ENCODE measurements around the gene LAMP5.

The LAMP5 gene

DNA sequence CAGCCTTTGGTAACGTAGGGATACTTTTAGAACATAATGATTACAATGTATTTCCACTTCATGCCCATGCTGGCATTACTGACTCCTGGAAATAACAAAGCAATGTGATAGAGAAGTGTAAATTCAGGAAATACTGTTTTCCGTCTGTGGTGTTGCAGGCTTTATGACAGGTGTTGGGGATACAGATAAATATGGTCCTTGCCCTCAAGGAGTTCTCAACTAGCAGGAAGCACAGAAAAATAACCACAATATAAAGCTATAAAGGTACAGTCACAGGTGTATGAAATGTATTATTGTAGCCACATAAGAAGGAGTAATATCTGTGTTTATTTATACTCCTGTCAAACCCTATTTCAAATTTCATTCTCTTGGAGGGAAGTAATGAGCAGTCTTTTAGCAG, 12.9 kb upstream of the LAMP5 start:
- no peak for DNase-seq

DNA sequence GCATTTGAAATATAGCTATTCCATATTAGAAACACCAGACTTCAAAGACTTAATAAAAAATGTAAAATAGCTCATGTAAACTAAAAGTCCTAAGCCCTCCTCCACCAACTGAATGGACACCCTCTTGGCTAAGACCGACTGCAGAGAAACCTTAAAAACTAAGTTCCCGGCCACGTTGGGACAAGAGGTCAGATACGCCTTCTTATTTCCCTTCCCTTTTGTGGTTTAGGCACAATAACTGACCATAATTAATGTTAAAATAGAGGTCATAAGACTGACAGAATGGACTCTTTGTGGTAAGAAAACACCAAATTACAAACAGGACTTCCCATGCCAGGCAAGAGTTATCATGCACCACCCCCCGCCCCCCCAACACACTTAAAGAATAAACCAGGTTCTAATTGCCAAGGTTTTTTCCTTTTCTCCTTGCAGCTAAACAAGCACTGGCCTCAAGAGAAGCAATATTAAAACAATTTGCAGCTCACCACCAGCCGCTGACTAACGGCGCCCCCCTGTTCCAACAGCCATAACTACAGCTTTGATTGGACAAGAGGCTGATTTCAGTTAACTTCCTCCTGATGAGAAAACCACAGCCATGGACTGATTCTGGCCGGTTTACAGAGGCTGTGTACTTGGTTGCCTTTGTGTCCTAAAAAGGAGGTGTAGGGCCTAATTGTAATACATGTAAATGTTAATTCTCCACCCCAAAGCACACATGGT, 10.7 kb upstream of the LAMP5 start:
- DNase-seq, result no peak

DNA sequence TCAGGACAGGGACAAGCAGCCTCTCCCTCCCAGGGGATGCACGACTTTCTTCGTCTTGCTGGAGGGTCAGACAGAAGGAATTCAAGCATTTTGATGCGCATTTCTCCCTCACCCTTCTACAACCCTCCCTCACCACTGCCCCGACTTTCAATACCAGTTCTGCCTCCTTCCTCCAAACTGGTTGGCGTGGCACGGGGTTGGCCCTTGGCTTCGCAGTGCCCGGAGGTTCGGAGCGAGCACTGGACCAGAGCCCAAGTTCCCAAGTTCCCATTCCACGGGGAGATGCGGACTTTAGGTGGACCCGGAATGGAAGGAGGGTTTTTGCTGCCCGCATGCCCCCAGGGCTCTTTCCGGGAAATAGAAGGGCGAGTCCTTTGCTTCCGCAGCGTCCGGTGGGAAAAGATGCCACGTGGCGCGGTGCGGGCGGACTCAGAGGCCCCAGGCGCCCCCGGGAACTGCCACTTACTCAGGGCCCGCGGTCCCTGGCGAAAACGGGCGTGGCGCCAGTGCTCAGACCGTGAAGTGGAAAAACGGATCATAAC, 8.0 kb upstream of the LAMP5 start:
- no peak for DNase-seq

DNA sequence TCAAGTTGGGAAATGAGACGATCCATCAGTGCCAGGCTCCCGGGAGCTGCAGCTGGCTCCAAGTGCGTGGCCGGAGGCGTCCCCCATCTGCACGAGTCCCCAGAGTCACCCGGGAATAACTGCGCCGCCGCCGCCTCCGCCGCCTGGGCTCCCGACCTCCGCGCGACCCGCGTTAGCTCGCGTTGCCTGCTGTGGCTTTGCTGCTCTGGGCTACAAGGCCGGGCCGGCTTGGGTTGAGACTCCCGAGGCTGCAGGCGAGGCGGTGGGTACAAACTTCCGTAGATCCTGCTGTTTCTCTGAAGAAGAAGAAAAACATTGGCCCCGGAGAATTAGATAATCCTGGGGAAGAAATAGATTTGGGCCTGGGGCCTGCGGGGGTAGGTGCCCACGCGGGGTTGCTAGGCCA, 7.4 kb upstream of the LAMP5 start:
- DNase-seq, result no peak

DNA sequence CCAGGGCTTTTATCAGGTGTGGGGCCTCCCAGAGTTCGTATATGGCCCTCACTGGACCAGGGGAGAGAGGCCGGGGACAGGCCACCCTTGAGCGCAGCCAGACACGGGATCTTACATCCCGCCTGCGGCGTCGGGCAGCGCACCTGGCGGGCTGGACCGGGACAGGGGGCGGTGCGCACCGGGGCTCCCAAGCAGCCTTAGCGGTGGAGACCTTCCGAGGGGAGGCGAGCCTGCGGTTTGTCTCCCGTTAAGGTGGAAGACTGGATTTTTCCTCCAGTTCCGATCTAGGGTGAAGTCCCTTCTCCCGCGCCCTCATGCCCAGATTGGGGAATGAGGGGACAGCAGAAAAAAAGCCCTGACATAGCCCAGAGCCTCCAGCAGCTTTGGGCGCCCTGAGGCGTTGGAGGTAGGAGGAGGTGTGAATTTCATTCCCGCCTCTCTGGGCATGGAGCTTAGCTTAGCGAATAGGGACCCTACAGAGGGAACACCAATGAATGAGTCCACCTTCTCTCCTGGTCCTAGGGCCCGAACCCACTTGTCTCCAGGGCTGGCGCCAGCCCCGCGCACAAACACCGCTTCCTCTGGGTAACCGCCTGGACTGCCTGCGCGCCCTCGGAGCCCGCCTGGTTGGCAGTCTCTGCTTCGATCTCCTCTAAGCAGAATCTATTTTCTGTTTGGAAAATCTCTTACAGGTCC, 6.7 kb upstream of the LAMP5 start:
- DNase-seq, result no peak

DNA sequence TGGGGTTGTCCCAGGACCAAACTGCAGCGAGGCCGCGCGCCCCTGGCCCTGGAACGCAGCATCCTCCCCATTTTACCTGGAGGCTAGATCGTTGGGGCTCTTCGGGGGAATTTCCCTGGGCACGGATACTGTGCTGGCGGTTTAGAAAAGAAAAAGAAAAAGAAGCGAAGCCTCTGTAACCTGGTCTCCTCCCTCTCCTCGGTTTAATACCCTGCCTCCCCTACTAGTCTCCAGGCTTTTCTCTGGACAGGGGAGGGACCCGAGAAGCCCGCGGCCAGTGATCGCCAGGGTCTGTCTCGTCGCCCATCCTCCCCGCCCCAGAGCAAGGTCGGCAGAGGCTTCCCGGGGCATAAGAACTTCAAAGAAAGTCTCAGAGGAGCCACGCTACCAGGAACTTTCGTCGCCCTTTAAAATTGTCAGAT, 6.1 kb upstream of the LAMP5 start:
- no peak for DNase-seq

DNA sequence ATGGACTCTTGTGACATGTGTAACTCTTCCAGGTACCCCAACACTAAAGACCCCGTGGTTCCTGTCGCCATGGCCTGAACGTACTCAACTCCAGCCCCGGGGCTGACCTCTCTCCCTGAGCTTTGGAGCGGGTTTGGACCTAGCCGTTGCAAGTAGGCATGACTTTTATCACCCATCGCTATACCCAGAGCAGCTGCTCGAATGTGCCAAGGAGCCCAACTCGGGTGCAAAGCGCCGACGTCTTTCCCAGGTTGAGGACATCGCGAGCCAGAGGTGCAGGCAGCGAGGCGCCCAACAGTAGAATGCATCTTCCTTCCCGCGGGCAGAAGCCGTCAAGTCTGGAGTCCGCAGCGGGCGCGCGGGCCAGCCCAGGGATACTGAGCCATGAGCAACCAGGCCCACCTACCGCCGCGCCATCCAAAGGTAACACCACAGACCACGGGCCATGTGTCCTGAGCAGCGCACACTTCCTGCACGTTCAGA, 5.7 kb upstream of the LAMP5 start:
- DNase-seq, result no peak

DNA sequence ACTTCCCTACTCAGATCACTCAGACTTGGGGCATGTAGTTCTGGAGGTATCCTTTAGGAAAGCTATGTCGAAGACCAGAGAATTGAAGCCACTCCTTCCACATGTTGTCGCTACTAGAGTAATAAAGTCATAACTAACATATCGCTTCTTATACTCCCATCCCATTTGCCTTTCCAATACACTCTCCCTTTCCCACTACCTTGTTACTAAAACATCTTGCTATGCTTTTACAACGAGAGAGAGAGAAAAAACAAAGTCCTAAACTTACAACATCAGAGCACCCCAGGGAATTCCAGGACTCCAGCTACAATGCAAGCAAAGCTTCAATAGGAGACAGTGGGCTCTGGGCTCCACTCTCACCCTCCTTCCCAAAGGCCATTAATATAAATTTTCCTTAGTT, 5.1 kb upstream of the LAMP5 start:
- no peak for DNase-seq

DNA sequence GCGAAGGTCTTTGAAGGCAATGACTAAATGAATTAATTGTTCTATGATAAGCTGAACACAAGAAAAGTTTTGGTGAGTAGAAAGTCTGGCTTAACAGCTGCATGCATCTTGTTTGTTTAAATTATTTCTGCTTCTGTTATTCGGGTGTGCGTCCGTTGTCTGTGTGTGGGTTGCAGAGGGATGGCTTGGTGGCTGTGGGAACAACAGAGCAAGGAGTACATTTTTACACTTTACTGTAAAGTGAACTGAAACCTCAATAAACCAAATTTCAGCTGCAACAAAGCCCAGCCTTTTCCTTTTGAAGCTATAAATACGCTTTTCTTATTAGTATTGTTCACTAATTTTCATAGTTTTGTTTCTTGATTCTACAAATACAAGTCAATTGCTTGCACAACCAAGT, 3.5 kb upstream of the LAMP5 start:
- no peak for DNase-seq

DNA sequence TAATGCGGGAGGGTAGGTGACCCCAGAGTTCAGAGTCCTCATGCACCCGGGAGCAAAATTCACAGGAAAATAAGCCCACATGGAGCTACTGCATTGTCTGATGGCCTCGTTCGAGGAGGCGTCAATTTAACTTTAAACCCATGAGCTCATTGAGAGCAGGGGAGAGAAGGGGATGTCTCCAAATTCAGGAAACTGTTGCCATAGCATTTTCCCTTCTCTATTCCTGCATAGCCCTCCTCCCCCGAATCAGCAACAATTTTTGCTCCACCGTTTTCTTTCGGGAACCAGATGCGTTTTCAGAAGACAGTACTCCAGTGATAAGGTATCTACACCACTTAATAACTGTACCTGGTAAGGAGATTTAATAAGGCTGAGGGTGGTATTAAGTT, 324 bp upstream of the LAMP5 start:
- DNase-seq, result no peak

DNA sequence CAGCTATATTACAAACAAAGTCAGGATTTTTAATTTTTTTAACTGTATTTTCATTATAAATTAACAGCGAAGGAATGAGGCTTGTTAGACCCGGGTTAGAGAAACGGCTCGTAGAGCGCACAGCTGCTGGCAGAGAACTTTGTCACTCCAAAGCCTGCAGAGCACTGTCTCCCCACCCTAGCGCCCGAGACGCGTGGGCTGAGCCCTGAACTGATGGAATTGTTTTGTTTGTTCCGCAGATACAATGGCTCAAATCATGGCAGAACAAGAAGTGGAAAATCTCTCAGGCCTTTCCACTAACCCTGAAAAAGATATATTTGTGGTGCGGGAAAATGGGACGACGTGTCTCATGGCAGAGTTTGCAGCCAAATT, 810 bp downstream of the LAMP5 start:
- DNase-seq, result no peak

DNA sequence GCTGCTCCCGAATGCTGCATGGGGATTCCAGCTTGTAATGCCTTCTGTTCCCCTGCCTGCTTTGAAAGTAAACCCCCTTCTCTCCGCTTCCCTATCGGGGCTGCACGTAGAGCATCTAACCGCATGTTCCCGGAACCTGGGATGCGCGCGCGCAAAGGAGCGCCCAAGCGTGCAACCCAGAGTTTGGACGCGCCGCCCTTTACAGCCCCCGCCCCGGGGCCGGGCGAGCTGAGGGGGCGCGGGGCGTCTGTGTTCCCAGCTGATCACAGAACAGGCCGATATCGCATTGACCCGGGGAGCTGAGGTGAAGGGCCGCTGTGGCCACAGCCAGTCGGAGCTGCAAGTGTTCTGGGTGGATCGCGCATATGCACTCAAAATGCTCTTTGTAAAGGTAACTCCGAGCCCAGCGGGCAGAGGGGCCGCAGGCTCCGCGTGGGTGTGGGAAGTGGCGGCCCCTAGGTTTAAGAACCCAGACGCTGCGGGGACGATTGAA, 1.4 kb downstream of the LAMP5 start:
- DNase-seq, result no peak

DNA sequence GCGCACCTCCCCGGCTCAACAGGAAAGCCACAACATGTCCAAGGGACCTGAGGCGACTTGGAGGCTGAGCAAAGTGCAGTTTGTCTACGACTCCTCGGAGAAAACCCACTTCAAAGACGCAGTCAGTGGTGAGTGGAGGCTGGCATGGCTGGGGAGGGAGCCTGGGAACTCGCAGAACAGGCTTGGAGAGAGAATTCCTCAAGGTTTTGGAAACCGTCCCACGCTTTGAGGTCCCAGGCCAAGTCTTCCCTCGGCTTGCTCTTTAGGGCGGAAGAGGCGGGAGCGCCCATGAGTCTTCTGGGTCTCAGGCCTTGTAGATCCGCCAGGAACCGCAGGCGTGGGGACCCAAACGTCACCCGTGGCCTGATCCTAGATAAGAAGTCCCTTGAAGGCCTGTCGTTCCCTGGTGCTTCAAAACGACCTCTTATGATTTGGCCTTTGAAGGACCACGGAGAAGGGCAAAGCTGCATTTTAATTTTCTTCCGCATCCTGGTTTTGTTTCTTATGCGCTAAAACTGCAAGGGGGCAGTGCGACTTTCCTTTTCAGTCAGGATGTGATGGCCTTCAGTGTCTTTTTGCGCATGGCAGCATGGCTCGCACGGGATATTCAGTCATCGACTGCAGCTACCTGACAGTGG, 2.0 kb downstream of the LAMP5 start:
- no peak for DNase-seq

DNA sequence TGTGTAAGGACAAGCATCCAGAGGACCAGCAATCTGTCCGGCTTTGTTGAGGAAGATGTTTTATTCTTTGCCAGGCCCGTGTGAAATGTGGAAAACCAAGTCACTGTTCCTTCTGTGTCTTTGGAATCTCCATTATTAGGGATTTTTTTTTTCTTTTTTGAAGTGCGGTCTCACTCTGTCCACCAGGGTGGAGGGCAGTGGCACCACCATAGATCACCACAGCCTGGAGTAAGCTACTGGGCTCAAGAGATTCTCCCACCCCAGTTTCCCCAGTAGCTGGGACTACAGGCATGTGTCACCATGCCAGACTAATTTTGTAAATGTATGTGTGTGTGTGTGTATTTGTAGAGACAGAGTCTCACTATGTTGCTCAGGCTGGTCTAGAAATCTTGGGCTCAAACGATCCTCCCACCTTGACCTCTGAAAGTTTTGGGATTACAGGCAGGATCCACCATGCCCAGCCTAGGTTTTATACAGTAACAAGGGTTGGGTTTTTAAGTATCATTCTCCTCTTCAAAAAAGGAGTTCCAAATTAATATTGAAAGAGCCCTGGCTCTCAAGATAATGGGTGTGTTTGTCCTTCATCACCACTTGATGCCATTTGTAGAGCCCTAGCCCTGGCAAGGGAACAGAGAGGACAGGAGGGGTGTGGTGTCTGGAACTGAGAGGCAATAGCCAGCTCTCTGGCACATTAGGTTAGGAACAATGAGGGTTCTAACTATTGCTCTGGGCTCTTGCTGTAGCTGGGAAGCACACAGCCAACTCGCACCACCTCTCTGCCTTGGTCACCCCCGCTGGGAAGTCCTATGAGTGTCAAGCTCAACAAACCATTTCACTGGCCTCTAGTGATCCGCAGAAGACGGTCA, 3.1 kb downstream of the LAMP5 start:
- peak; percentile 11 for DNase-seq

DNA sequence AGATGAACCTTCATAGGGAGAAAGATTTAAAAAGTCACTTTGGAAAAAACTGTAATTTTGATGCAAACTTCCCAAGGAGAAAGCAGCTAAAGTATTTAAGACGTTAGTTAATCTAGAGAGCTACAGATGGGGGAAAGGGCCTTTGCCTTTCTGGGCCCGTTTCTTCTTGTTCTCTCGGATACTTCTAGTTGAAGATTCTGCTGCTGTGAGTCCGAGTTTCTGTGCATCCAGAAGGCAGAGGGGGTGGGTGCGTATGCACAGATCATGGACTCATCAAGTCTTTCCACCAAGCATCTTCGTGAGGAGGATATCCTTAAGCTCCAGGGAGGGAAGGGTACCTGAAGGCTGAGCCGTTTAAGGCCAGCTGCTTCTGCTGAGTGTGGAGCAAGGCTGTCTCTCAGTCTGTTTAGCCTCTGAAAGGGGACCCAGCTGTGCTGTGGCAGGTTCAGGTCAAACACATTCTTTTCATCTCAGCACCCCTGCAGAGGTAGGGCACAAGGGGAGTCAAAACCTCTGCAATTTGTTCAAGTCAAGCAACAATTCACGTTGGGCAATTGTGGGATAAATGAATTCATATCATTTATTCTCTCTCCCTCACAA, 4.3 kb downstream of the LAMP5 start:
- no peak for DNase-seq

DNA sequence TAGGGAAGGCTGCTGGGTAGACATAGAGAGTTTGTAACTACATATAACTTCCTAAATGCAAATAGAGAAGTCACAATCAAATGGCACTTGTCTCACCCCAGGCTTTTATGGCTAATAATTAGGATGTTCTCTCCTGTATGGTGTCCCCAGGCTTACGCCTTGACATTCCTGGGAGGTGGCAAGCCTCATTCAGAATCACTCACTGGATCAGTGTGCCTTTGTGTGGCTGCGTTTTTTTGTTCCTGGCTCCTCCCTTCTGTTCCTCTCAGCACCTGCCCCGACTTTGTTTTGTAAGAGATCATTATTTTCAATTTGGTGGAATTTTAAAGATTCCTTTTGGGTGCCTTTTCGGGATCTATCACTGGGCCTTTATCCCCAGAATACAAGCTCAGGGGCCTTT, 5.7 kb downstream of the LAMP5 start:
- no peak for DNase-seq

DNA sequence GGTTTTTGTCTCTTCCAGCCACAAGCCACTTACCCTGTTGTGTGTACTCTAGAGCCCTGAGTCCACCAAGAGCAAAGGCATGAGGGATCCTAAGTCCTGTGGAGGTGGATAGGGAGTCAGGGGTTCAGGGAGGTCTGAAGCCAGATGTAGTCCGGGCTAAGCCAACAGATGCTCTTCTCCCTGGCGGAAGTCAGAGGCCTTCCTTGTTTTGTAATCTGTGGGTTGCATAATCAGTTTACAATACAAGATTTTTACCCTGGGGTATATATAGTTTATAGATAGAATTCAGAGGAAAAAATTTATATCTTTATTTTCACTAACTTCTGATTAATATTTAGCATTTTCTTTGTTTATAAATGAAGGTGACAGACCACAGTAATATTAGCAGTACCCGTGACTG, 9.2 kb downstream of the LAMP5 start:
- no peak for DNase-seq

DNA sequence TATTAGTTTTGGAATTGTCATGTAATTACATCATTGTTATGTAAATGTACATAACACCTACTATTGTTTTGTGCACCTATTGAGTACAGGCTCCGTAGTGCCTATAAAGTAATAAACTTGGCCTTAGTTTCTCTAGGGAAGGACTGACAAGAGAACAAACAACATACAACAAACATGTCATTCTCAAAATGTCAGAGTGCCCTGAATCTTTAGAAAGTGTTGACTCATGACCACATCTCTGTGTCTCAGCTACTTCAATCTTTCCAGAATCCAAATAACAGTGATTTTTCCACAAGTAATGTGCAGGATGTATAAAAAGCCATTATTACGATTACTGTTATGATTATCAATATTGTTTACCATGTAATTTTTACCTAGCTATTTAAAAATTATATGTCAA, 17.2 kb downstream of the LAMP5 start:
- no peak for DNase-seq

DNA sequence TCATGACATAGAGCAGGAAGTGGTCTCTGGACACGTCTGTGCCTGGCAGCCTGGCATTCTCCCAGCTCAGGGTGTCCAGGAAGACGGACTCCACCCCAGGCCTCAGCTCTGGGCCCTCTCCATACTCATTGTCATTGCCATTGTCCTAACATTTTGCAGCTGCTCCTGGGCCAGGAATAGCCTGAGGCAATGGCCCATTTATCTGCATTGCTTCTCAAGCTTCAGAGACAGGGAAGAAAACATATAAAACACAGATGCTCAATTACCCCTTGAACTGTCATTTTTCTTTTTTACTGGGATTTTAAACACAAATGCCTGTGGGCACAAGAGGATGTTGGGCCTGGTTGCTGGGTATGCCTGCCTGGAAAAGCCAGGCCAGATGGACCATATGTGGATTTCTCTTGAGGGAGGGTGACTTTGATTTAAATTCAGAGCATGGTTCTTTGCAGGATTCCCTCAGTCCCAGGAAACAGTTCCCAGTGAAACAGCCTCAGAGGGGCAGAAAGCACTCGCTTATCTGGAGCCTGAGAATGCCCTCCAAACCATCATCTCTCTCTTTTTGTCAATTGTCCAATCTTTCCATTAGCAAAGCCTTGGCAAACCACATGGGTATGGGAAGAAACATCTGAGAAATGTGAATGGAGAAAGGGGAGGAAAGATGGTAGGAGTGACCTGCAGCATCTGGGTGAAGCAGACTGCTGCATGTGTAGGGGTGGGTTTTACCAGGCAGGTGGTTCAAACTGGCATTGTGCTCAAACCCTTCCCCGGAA, 17.9 kb downstream of the LAMP5 start:
- DNase-seq, result no peak

DNA sequence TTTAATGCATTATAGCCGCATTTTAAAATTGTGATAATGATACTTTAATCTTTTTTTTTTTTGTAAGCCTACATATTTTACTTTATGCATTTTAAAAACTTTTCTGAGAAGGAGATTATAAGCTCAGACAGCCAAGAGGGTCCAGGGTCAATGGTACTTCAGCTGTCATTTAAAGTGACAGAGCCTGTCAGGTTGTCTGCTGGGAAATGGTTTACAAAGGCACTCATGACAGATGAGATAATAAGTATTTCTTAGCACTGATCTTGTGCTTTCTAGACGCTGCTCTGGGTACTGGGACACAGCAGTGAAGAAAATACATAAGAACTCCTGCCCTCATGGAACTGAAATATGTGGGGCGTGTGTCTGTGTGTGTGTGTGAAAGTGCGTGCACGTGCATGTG, 19.6 kb downstream of the LAMP5 start:
- DNase-seq, result no peak

DNA sequence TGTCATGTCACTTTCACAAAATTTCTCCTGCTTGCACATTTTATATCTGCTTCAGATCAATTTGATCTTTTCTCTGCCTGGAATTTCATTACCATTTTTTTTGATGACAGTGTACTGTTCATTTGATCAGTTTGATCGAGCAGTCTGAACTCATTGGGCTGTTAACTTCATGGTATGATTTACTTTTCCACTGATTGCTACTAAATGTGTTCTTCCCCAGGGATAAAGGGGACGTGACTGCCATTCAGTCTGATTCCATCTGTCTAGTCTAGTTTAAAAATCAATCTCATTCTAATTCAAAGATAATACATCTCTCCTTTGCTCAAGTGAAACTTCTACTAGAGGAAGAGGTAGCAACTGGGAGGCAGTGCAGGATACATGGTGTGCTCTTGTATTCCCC, 21.1 kb downstream of the LAMP5 start:
- no peak for DNase-seq

DNA sequence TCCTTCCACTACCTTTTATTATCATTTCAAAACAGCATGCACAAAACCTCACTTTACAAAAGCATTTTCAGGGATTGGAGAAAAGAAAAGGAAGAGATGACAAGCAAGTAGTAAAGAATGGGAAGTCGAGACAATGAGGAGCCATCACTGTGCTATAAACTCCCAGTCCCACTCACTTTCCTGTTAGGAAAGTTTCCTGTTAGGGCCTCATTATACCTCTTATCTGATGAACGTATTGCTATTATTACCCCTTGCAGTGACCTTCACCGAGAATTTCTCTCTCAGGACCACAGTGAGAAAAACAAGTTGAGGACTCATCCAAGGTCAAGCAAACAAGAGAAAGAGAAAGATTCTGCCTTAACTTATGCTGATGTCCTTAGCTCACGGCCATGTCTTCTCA, 28.8 kb downstream of the LAMP5 start:
- no peak for DNase-seq

Data from DMS79 (cell line).